ENCODE measurements around the gene FZR1. TPM values are rescaled to one million over a fixed set of nuclear protein-coding genes. Genes with fewer than 3 reads are reported as not detected.

FZR1 gene
- total and polyA plus RNA-seq, 9 of the 15 experiments (the other 6 are each of a cell fraction or from before 2014, with no cell fraction given) = 0.18 to 48.0 (median 22.2) TPM

- TF ChIP-seq RBM22 (IDR thresholded peaks at IDR 0.05; ENCODE audit: low read depth, low read length, poor library complexity, severe bottlenecking) = peak; percentile 67
- TF ChIP-seq POLR2AphosphoS5 (IDR thresholded peaks at IDR 0.05; ENCODE audit: control insufficient read depth, insufficient read depth, low read depth, low read length) = peak; percentile 11; the same call in 1 of the 2 replicates
- TF ChIP-seq HMGN3 (IDR thresholded peaks at IDR 0.05; ENCODE audit: borderline replicate concordance, extremely low read depth, insufficient read length, low read depth, low read length) = peak; percentile 24
- no peak for TF ChIP-seq ZNF76 (CRISPR knock-in tag; IDR thresholded peaks at IDR 0.05; ENCODE audit: borderline replicate concordance)
- no peak for TF ChIP-seq MCM2 (IDR thresholded peaks at IDR 0.05; ENCODE audit: low read depth)
- peak; percentile 41 for TF ChIP-seq SIRT6 (IDR thresholded peaks at IDR 0.05; ENCODE audit: low read depth, low read length)
- TF ChIP-seq MXI1 (IDR thresholded peaks at IDR 0.05; ENCODE audit: low read depth, low read length) = no peak
- peak; percentile 48; the same call in 1 of the 2 replicates for TF ChIP-seq SMARCA5 (IDR thresholded peaks at IDR 0.05)
- peak; percentile 54 for TF ChIP-seq POLR2G (IDR thresholded peaks at IDR 0.05; ENCODE audit: low read depth, low read length)
- TF ChIP-seq CHD2 (IDR thresholded peaks at IDR 0.05; ENCODE audit: low read depth, low read length) = 0 out of 2 replicates have a peak, but pooled peaks have one; percentile 15
- TF ChIP-seq ZBTB2 (IDR thresholded peaks at IDR 0.05) = no peak
These were observed 31.5 kb downstream of the FZR1 start (continued) for GRCh38 chr19:3537438-3538240.
